ENCODE data around the gene DDX10.

GRCh38 chr11:108790501-108791299, 125.8 kb downstream of the DDX10 start:
- TF ChIP-seq CTCF (IDR thresholded peaks at IDR 0.05) (no peak), POLR2A (IDR thresholded peaks at IDR 0.05) (no peak)

Measured in adrenal gland (tissue), 5 donors.